H1 (cell line): ENCODE measurements around the gene CDHR2. TPM values are rescaled to one million over a fixed set of nuclear protein-coding genes. Genes with fewer than 3 reads are reported as not detected.

Experiments used
- CTCF ChIA-PET: fragments of 300-600 bp; sonication (Branson Sonifier 250); formaldehyde crosslinking; loops from one replicate; lab custom pipeline; 2021; ENCODE audit not compliant: partially characterized antibody; lab: Charles Lee
- POLR2A ChIA-PET: fragments of 300-600 bp; sonication (Branson Sonifier 250); formaldehyde crosslinking; loops from one replicate; lab custom pipeline; 2021; ENCODE audit warnings: inconsistent platforms; ENCODE audit not compliant: partially characterized antibody; lab: Charles Lee
- DNase-seq, 2 experiments: peaks; one replicate each; pipeline versions ENCODE4 v3.0.0 to v3.0.0-alpha.2; 2010 to 2022; ENCODE audit warnings: low spot score in 2 of 2, low read depth in 1 of 2, mixed read lengths in 1 of 2
- FAIRE-seq: peaks from 2 replicates; lab custom pipeline; 2011; peaks lifted over from hg19 to GRCh38; lab: Jason Lieb, UNC
- H2AFZ ChIP-seq: 2 replicates; pipeline ENCODE4 v1.8.1; 2012; ENCODE audit warnings: low read length, inconsistent platforms
- H2AK5ac ChIP-seq: 2 replicates; pipeline ENCODE4 v1.6.1; 2013; ENCODE audit warnings: low read depth, low read length
- H2BK120ac ChIP-seq: replicated peaks from 2 replicates; pipeline ENCODE3; 2013; ENCODE audit warnings: low read depth, low read length, inconsistent platforms
- H2BK12ac ChIP-seq: 2 replicates; pipeline ENCODE4 v1.6.1; 2013; ENCODE audit warnings: low read depth, low read length
- H2BK15ac ChIP-seq: 2 replicates; pipeline ENCODE4 v1.6.1; 2013; ENCODE audit warnings: low read length
- H2BK20ac ChIP-seq: 2 replicates; pipeline ENCODE4 v1.6.1; 2013; ENCODE audit warnings: low read length
- H2BK5ac ChIP-seq: 2 replicates; pipeline ENCODE4 v1.6.1; 2013; ENCODE audit warnings: low read depth, low read length
- H3K14ac ChIP-seq: 2 replicates; pipeline ENCODE4 v1.6.1; 2013; ENCODE audit warnings: inconsistent platforms; ENCODE audit not compliant: insufficient read length
- H3K18ac ChIP-seq: 2 replicates; pipeline ENCODE4 v1.6.1; 2013; ENCODE audit warnings: low read length; ENCODE audit errors: extremely low read depth
- H3K23ac ChIP-seq: 2 replicates; pipeline ENCODE4 v1.6.1; 2013; ENCODE audit warnings: inconsistent platforms; ENCODE audit not compliant: insufficient read length
- H3K23me2 ChIP-seq: 2 replicates; pipeline ENCODE4 v1.6.1; 2013; ENCODE audit warnings: low read depth, low read length
- H3K27ac ChIP-seq: 2 replicates; pipeline ENCODE4 v1.6.1; 2011; ENCODE audit warnings: low read depth, low read length, inconsistent platforms
- H3K27me3 ChIP-seq, 4 experiments: replicated peaks in 1 of 4; 1 replicate in 1 of 4; 2 replicates in 3 of 4; pipeline versions ENCODE4 v1.6.1 to v1.8.1; 2011 to 2013; ENCODE audit warnings: low read length in 3 of 4, mild to moderate bottlenecking in 3 of 4, inconsistent platforms in 2 of 4, mixed read lengths in 2 of 4, moderate library complexity in 1 of 4; ENCODE audit not compliant: control insufficient read depth in 3 of 4, insufficient read depth in 3 of 4; ENCODE audit errors: extremely low read depth in 1 of 4
- H3K36me3 ChIP-seq, 4 experiments: 2 replicates each; pipeline versions ENCODE4 v1.6.1 to v1.8.1; 2011 to 2013; ENCODE audit warnings: mild to moderate bottlenecking in 4 of 4, low read length in 3 of 4, moderate library complexity in 2 of 4, control low read depth in 1 of 4, inconsistent platforms in 1 of 4; ENCODE audit not compliant: insufficient read depth in 4 of 4, control insufficient read depth in 2 of 4
- H3K4ac ChIP-seq: replicated peaks from 2 replicates; pipeline ENCODE3; 2013; ENCODE audit warnings: low read length, low read depth, mixed read lengths, inconsistent platforms; ENCODE audit not compliant: insufficient read length
- H3K4me1 ChIP-seq, 4 experiments: replicated peaks in 1 of 4; 1 replicate in 1 of 4; 2 replicates in 3 of 4; pipeline versions ENCODE4 v1.6.1 to v1.8.1; 2011 to 2013; ENCODE audit warnings: low read length in 3 of 4, inconsistent platforms in 2 of 4, mixed read lengths in 1 of 4; ENCODE audit not compliant: insufficient read depth in 4 of 4, control insufficient read depth in 3 of 4
- H3K4me2 ChIP-seq, 2 experiments: 2 replicates each; pipeline versions ENCODE4 v1.6.1 to v1.8.1; 2011 to 2013; ENCODE audit warnings: low read depth in 2 of 2, low read length in 2 of 2, control low read depth in 1 of 2, inconsistent platforms in 1 of 2, mild to moderate bottlenecking in 1 of 2; ENCODE audit not compliant: insufficient read depth in 1 of 2
- H3K4me3 ChIP-seq, 4 experiments: fragments of 200-600, 300-600 bp in 1 of 4; sonication (generic), shearing (Covaris generic), sonication (Bioruptor Twin) in 1 of 4; 2 replicates each; pipeline versions ENCODE4 v1.5.1 to v1.8.1; 2011 to 2016; ENCODE audit warnings: low read length in 4 of 4, low read depth in 3 of 4, control low read depth in 2 of 4, inconsistent platforms in 2 of 4, mild to moderate bottlenecking in 2 of 4, mixed read lengths in 1 of 4, moderate library complexity in 1 of 4; ENCODE audit not compliant: insufficient read depth in 2 of 4; ENCODE audit errors: extremely low read depth in 1 of 4
- H3K56ac ChIP-seq: replicated peaks from 2 replicates; pipeline ENCODE3; 2013; ENCODE audit warnings: low read depth, mild to moderate bottlenecking, mixed read lengths, low read length, inconsistent platforms; ENCODE audit not compliant: insufficient read length
- H3K79me1 ChIP-seq: 2 replicates; pipeline ENCODE4 v1.6.1; 2013; ENCODE audit warnings: low read depth, low read length, control low read depth
- H3K79me2 ChIP-seq, 2 experiments: 2 replicates each; pipeline versions ENCODE4 v1.6.1 to v1.8.1; 2012 to 2013; ENCODE audit warnings: low read length in 2 of 2, mild to moderate bottlenecking in 2 of 2, inconsistent platforms in 1 of 2; ENCODE audit not compliant: insufficient read depth in 2 of 2, control insufficient read depth in 1 of 2
- H3K9ac ChIP-seq, 4 experiments: replicated peaks in 1 of 4; 1 replicate in 1 of 4; 2 replicates in 3 of 4; pipeline versions ENCODE4 v1.6.1 to v1.8.1; 2011 to 2013; ENCODE audit warnings: low read depth in 3 of 4, low read length in 3 of 4, control low read depth in 2 of 4, mild to moderate bottlenecking in 2 of 4, moderate library complexity in 2 of 4, inconsistent platforms in 1 of 4; ENCODE audit errors: extremely low read depth in 1 of 4
- H3K9me3 ChIP-seq, 2 experiments: 2 replicates each; pipeline versions ENCODE4 v1.6.1 to v1.8.1; 2012 to 2013; ENCODE audit warnings: mild to moderate bottlenecking in 2 of 2, moderate library complexity in 2 of 2, control low read depth in 1 of 2, inconsistent platforms in 1 of 2, low read depth in 1 of 2, low read length in 1 of 2, mixed read lengths in 1 of 2; ENCODE audit not compliant: insufficient read depth in 2 of 2
- H4K20me1 ChIP-seq, 2 experiments: replicated peaks in 1 of 2; 2 replicates each; pipeline versions ENCODE3 to v1.8.1; 2011 to 2013; ENCODE audit warnings: inconsistent platforms in 2 of 2, low read length in 2 of 2, mild to moderate bottlenecking in 1 of 2; ENCODE audit not compliant: insufficient read depth in 2 of 2, control insufficient read depth in 1 of 2
- H4K5ac ChIP-seq: 2 replicates; pipeline ENCODE4 v1.6.1; 2013; ENCODE audit warnings: low read length, low read depth, mixed read lengths, inconsistent platforms; ENCODE audit not compliant: insufficient read length
- H4K8ac ChIP-seq: 2 replicates; pipeline ENCODE4 v1.8.0; 2013; ENCODE audit warnings: mild to moderate bottlenecking, moderate library complexity, low read length, inconsistent platforms; ENCODE audit not compliant: insufficient read depth; ENCODE audit errors: extremely low read depth
- H4K91ac ChIP-seq: replicated peaks from 2 replicates; pipeline ENCODE3; 2013; ENCODE audit warnings: low read length, mixed read lengths, inconsistent platforms; ENCODE audit not compliant: insufficient read length
- RNF2 ChIP-seq: fragments of 200-900, 300-1000 bp; sonication (generic); IDR thresholded peaks from 2 replicates; pipeline ENCODE4 v1.7.1; 2016; ENCODE audit warnings: borderline replicate concordance, low read depth, mild to moderate bottlenecking, antibody characterized with exemption, low read length; ENCODE audit not compliant: poor library complexity, severe bottlenecking; ENCODE audit errors: missing control alignments
- WGBS, 2 experiments: shearing (Covaris generic) in 1 of 2; methylation state at CpG; one replicate each; pipeline versions ENCODE4 v1.1.6 to v1.1.7; 2013 to 2015; ENCODE audit warnings: low lambda C conversion rate in 2 of 2, mixed read lengths in 2 of 2, inconsistent platforms in 1 of 2, low coverage in 1 of 2, missing lambda C conversion rate in 1 of 2; ENCODE audit not compliant: insufficient replicate concordance in 2 of 2, insufficient coverage in 1 of 2, insufficient read length in 1 of 2; ENCODE audit errors: extremely low coverage in 1 of 2, missing lambda C conversion rate in 1 of 2; 5-methylcytosine and 5-hydroxymethylcytosine counted together
- polyA plus RNA-seq, 7 experiments: library from polyadenylated mRNA; depleted of rRNA in 3 of 7; stranded (reverse) in 5 of 7; unstranded in 2 of 7; fragments of >200 nt in 5 of 7; fragments of 200-250 nt in 2 of 7; gene quantifications; 1 replicate in 5 of 7; 2 replicates in 1 of 7; 4 replicates in 1 of 7; pipeline versions ENCODE4 v1.2.1 to v1.2.3, GENCODE V29; 2011 to 2013; ENCODE audit warnings: missing spikeins in 2 of 7, mixed read lengths in 2 of 7
- total RNA-seq: library from RNA; stranded (reverse); fragmentation: NEBNext Ultra II Directional; extraction: Animal tissue kit (Norgen Biotek cat#: 25700); gene quantifications from 2 replicates; pipeline ENCODE4 v1.2.1, GENCODE V29; 2021

Gene CDHR2
- total and polyA plus RNA-seq, 2 of the 8 experiments (the other 6 are each of a cell fraction or from before 2014, with no cell fraction given) = 0.02 to 0.43 TPM

GRCh38 chr5:176565760-176566288 lies 16.7 kb downstream of the CDHR2 start:
- H2BK12ac ChIP-seq = no peak overlapping the region
- H3K79me2 ChIP-seq = no peaks in the 10 kb centered on the region
- no peak overlapping the region for H3K56ac ChIP-seq
- no peak overlapping the region for H3K27ac ChIP-seq
- no peak overlapping the region for H2AK5ac ChIP-seq
- no peaks in the 10 kb centered on the region for H3K79me1 ChIP-seq
- no peak overlapping the region for H3K14ac ChIP-seq
- H4K20me1 ChIP-seq = no peaks in the 10 kb centered on the region
- POLR2A ChIA-PET = interaction anchor here (1.0 kb wide), 1 partner anchor 16 kb away, joined by 3 read pairs; the partner anchor contains the start of gene CDHR2
- no peak overlapping the region for H3K18ac ChIP-seq
- CTCF ChIA-PET = interaction anchor here (0.6 to 3.9 kb wide), 7 partner anchors 9 to 159 kb away, joined by 3 to 21 read pairs (median 4); no protein-coding TSS in a partner anchor
- H3K23ac ChIP-seq = no peak overlapping the region
- no peak overlapping the region for H2BK5ac ChIP-seq
- peaks cover 0 to 4% of the 10 kb centered on the region in 2 experiments; a peak in 1 of 4 replicates for H3K9me3 ChIP-seq
- no peak overlapping the region for H3K4ac ChIP-seq
- H4K91ac ChIP-seq = no peak overlapping the region
- no peak overlapping the region for H2AFZ ChIP-seq
- no peak overlapping the region for H2BK120ac ChIP-seq
- WGBS, 2 experiments = 85% methylated on average over 6 of the region's 6 CpGs; no CpG with 5 or more reads in 1 of the 2 experiments
- H3K4me1 ChIP-seq = peaks cover 0 to 2% (median 0%) of the 10 kb centered on the region in 4 experiments; a peak in 1 of 7 replicates
- no peak overlapping the region for H3K4me3 ChIP-seq
- H3K9ac ChIP-seq = no peak overlapping the region
- H3K4me2 ChIP-seq = no peak overlapping the region
- no peaks in the 10 kb centered on the region; the same call in 1 of the 2 replicates for H3K23me2 ChIP-seq
- FAIRE-seq (no peak), DNase-seq (no peak)
- H2BK20ac ChIP-seq = no peak overlapping the region
- H3K27me3 ChIP-seq = no peaks in the 10 kb centered on the region
- H3K36me3 ChIP-seq = no peaks in the 10 kb centered on the region
- no peak overlapping the region for H4K8ac ChIP-seq
- no peak overlapping the region for H4K5ac ChIP-seq
- no peak overlapping the region for H2BK15ac ChIP-seq
- TF ChIP-seq RNF2 = no peak
